HEK293 (cell line): ENCODE data around the gene YAE1.
A peak's percentile ranks its signal among the peaks of the same experiment; 100 is the strongest.

Experiments
- CTCF ChIA-PET: fragments of 350-600 bp; formaldehyde crosslinking; extraction: SDS; loops from one replicate; lab custom pipeline; 2021; ENCODE audit warnings: antibody characterized with exemption; lab: Yijun Ruan, JAX
- POLR2A ChIA-PET: fragments of 300-600 bp; formaldehyde crosslinking; extraction: SDS; loops from one replicate; lab custom pipeline; 2020; ENCODE audit warnings: antibody characterized with exemption, inconsistent platforms; lab: Yijun Ruan, JAX
- H3K27ac ChIP-seq: fragments of 200-500 bp; sonication (Bioruptor generic); 2 replicates; pipeline ENCODE4 v1.5.1; 2014; ENCODE audit warnings: low read depth, low read length, control low read depth, inconsistent platforms; ENCODE audit errors: extremely low read depth
- H3K36me3 ChIP-seq, 2 experiments: fragments of 200-500 bp in 1 of 2; sonication (Bioruptor generic) in 1 of 2; 1 replicate in 1 of 2; 2 replicates in 1 of 2; pipeline ENCODE4 v1.5.1; 2014 to 2017; ENCODE audit warnings: inconsistent platforms in 2 of 2, low read length in 2 of 2; ENCODE audit not compliant: control insufficient read depth in 2 of 2, insufficient read depth in 1 of 2
- H3K4me1 ChIP-seq: fragments of 200-500 bp; sonication (Bioruptor generic); 2 replicates; pipeline ENCODE4 v1.5.1; 2014; ENCODE audit warnings: mild to moderate bottlenecking, low read length, inconsistent platforms; ENCODE audit not compliant: control insufficient read depth, insufficient read depth
- H3K4me3 ChIP-seq: 2 replicates; pipeline ENCODE4 v1.5.1; 2011; ENCODE audit warnings: low read depth, mild to moderate bottlenecking, control low read depth, low read length, moderate library complexity
- H3K9me3 ChIP-seq: fragments of 200-500 bp; sonication (Bioruptor generic); 2 replicates; pipeline ENCODE4 v1.5.1; 2014; ENCODE audit warnings: low read depth, low read length, inconsistent platforms; ENCODE audit not compliant: control insufficient read depth, insufficient read depth
- BCL11A ChIP-seq: fragments of 450-650 bp; formaldehyde crosslinking; IDR thresholded peaks from 2 replicates; pipeline ENCODE4 v1.5.1; 2016; ENCODE audit warnings: low read depth, missing biosample characterization, missing genetic modification characterization
- FEZF1 ChIP-seq: fragments of 450-650 bp; formaldehyde crosslinking; IDR thresholded peaks from 2 replicates; pipeline ENCODE4 v1.5.1; 2016; ENCODE audit warnings: missing biosample characterization, missing genetic modification characterization
- GLI4 ChIP-seq: fragments of 450-650 bp; formaldehyde crosslinking; IDR thresholded peaks from 2 replicates; pipeline ENCODE4 v1.5.1; 2016; ENCODE audit warnings: missing biosample characterization, missing genetic modification characterization
- IKZF3 ChIP-seq: fragments of 450-650 bp; IDR thresholded peaks from 2 replicates; pipeline ENCODE4 v1.5.0; 2018; ENCODE audit warnings: missing biosample characterization, mild to moderate bottlenecking, missing genetic modification characterization, moderate library complexity
- PRDM1 ChIP-seq: fragments of 450-650 bp; formaldehyde crosslinking; IDR thresholded peaks from 2 replicates; pipeline ENCODE4; 2016; ENCODE audit warnings: missing biosample characterization, missing genetic modification characterization
- SCRT2 ChIP-seq: fragments of 450-650 bp; formaldehyde crosslinking; IDR thresholded peaks from 2 replicates; pipeline ENCODE4 v1.5.1; 2016; ENCODE audit warnings: missing biosample characterization, missing genetic modification characterization
- SETDB1 ChIP-seq: IDR thresholded peaks from one replicate; pipeline ENCODE4 v1.6.1; 2017; ENCODE audit warnings: mild to moderate bottlenecking, low read length, moderate library complexity, mixed read lengths; ENCODE audit not compliant: insufficient read length
- ZBTB7A ChIP-seq: fragments of 450-650 bp; formaldehyde crosslinking; IDR thresholded peaks from 2 replicates; pipeline ENCODE4 v1.5.1; 2016; ENCODE audit warnings: low read depth, missing biosample characterization, missing genetic modification characterization
- ZBTB8A ChIP-seq: fragments of 450-650 bp; formaldehyde crosslinking; IDR thresholded peaks from 2 replicates; pipeline ENCODE4 v1.5.1; 2016; ENCODE audit warnings: missing biosample characterization, missing genetic modification characterization
- ZNF148 ChIP-seq: fragments of 450-650 bp; formaldehyde crosslinking; IDR thresholded peaks from 2 replicates; pipeline ENCODE4 v1.5.0; 2017; ENCODE audit warnings: missing biosample characterization, missing genetic modification characterization, borderline replicate concordance
- ZNF155 ChIP-seq: fragments of 450-650 bp; formaldehyde crosslinking; IDR thresholded peaks from 2 replicates; pipeline ENCODE4 v1.5.1; 2016; ENCODE audit warnings: missing biosample characterization, missing genetic modification characterization
- ZNF175 ChIP-seq: fragments of 450-650 bp; formaldehyde crosslinking; IDR thresholded peaks from 2 replicates; pipeline ENCODE4 v1.5.1; 2016; ENCODE audit warnings: missing biosample characterization, missing genetic modification characterization
- ZNF24 ChIP-seq: fragments of 450-650 bp; formaldehyde crosslinking; IDR thresholded peaks from 2 replicates; pipeline ENCODE4 v1.5.1; 2016; ENCODE audit warnings: missing biosample characterization, missing genetic modification characterization
- ZNF266 ChIP-seq: fragments of 450-650 bp; formaldehyde crosslinking; IDR thresholded peaks from 2 replicates; pipeline ENCODE4 v1.5.1; 2016; ENCODE audit warnings: missing biosample characterization, missing genetic modification characterization, low read depth
- ZNF521 ChIP-seq: fragments of 450-650 bp; formaldehyde crosslinking; IDR thresholded peaks from 2 replicates; pipeline ENCODE4 v1.5.1; 2017; ENCODE audit warnings: missing biosample characterization, mild to moderate bottlenecking, missing genetic modification characterization
- ZNF658 ChIP-seq: fragments of 450-650 bp; formaldehyde crosslinking; IDR thresholded peaks from 2 replicates; pipeline ENCODE4; 2016; ENCODE audit warnings: missing biosample characterization, missing genetic modification characterization
- ZNF660 ChIP-seq: fragments of 450-650 bp; IDR thresholded peaks from 2 replicates; pipeline ENCODE4 v1.5.1; 2018; ENCODE audit warnings: missing biosample characterization, mild to moderate bottlenecking, missing genetic modification characterization
- ZNF664 ChIP-seq: fragments of 450-650 bp; formaldehyde crosslinking; IDR thresholded peaks from 2 replicates; pipeline ENCODE4 v1.5.1; 2016; ENCODE audit warnings: missing biosample characterization, missing genetic modification characterization
- ZNF692 ChIP-seq: fragments of 450-650 bp; formaldehyde crosslinking; IDR thresholded peaks from 2 replicates; pipeline ENCODE4 v1.5.1; 2016; ENCODE audit warnings: missing biosample characterization, missing genetic modification characterization
- ZXDB ChIP-seq: fragments of 450-650 bp; formaldehyde crosslinking; IDR thresholded peaks from 2 replicates; pipeline ENCODE4 v1.5.1; 2016; ENCODE audit warnings: missing biosample characterization, missing genetic modification characterization
- TF ChIP-seq, protein P1 (sequence below): fragments of 450-650 bp; formaldehyde crosslinking; IDR thresholded peaks from 2 replicates; pipeline ENCODE4 v1.5.1; 2016; ENCODE audit warnings: missing biosample characterization, missing genetic modification characterization
- TF ChIP-seq, protein P2 (sequence below): fragments of 450-650 bp; formaldehyde crosslinking; IDR thresholded peaks from 2 replicates; pipeline ENCODE4 v1.5.1; 2016; ENCODE audit warnings: missing biosample characterization, missing genetic modification characterization
- TF ChIP-seq, protein P3 (sequence below): fragments of 450-650 bp; formaldehyde crosslinking; IDR thresholded peaks from 2 replicates; pipeline ENCODE4 v1.5.1; 2017; ENCODE audit warnings: missing biosample characterization, missing genetic modification characterization
- TF ChIP-seq, protein P4 (sequence below): fragments of 450-650 bp; formaldehyde crosslinking; IDR thresholded peaks from 2 replicates; pipeline ENCODE4 v1.5.1; 2017; ENCODE audit warnings: missing biosample characterization, missing genetic modification characterization

Gene YAE1

DNA sequence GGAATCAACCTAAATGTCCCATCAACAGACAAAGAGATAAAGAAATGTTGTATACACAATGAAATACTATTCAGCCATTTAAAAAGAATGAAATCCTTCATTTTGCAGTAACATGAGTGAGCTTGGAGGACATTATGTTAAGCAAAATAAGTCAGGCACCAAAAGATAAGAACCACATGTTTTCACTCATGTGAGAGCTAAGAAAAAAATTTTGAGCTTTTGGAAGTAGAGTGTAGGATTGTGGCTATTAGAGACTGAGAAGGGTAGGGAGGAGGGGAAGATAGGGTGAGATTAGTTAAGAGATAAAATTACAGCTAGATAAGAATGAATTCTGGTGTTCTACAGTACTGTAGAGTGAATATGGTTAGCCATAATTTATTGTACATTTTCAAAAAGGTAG is 8.3 kb upstream of the YAE1 start:
- H3K4me1 ChIP-seq = 0 out of 2 replicates have a peak, but pooled peaks cover 2% of the 10 kb centered on the region
- H3K9me3 ChIP-seq = no peaks in the 10 kb centered on the region
- POLR2A ChIA-PET = no interaction called here
- no peaks in the 10 kb centered on the region for H3K36me3 ChIP-seq
- TF ChIP-seq ZNF148 (tag by site-specific recombination) = no peak
- no peak for TF ChIP-seq ZNF24 (tag by site-specific recombination)
- TF ChIP-seq ZNF521 (tag by site-specific recombination) = no peak
- no peak for TF ChIP-seq ZNF175
- TF ChIP-seq ZNF155 (tag by site-specific recombination) = no peak
- TF ChIP-seq ZNF658 (tag by site-specific recombination) = no peak
- TF ChIP-seq SETDB1 = no peak
- TF ChIP-seq BCL11A = no peak
- TF ChIP-seq IKZF3 (tag by site-specific recombination) = no peak
- TF ChIP-seq, protein P1, sequence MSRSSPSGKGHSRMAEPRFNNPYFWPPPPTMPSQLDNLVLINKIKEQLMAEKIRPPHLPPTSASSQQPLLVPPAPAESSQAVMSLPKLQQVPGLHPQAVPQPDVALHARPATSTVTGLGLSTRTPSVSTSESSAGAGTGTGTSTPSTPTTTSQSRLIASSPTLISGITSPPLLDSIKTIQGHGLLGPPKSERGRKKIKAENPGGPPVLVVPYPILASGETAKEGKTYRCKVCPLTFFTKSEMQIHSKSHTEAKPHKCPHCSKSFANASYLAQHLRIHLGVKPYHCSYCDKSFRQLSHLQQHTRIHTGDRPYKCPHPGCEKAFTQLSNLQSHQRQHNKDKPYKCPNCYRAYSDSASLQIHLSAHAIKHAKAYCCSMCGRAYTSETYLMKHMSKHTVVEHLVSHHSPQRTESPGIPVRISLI (tag by site-specific recombination) = no peak
- no peak for TF ChIP-seq ZBTB7A (tag by site-specific recombination)
- TF ChIP-seq, protein P2, sequence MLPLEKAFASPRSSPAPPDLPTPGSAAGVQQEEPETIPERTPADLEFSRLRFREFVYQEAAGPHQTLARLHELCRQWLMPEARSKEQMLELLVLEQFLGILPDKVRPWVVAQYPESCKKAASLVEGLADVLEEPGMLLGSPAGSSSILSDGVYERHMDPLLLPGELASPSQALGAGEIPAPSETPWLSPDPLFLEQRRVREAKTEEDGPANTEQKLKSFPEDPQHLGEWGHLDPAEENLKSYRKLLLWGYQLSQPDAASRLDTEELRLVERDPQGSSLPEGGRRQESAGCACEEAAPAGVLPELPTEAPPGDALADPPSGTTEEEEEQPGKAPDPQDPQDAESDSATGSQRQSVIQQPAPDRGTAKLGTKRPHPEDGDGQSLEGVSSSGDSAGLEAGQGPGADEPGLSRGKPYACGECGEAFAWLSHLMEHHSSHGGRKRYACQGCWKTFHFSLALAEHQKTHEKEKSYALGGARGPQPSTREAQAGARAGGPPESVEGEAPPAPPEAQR = no peak
- no peak for TF ChIP-seq ZNF266 (tag by site-specific recombination)
- TF ChIP-seq, protein P3, sequence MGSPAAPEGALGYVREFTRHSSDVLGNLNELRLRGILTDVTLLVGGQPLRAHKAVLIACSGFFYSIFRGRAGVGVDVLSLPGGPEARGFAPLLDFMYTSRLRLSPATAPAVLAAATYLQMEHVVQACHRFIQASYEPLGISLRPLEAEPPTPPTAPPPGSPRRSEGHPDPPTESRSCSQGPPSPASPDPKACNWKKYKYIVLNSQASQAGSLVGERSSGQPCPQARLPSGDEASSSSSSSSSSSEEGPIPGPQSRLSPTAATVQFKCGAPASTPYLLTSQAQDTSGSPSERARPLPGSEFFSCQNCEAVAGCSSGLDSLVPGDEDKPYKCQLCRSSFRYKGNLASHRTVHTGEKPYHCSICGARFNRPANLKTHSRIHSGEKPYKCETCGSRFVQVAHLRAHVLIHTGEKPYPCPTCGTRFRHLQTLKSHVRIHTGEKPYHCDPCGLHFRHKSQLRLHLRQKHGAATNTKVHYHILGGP (tag by site-specific recombination) = no peak
- TF ChIP-seq ZNF692 (tag by site-specific recombination) = no peak
- no peak for TF ChIP-seq GLI4 (tag by site-specific recombination)
- no peak for TF ChIP-seq ZBTB8A (tag by site-specific recombination)
- TF ChIP-seq ZNF664 (tag by site-specific recombination) = no peak
- TF ChIP-seq SCRT2 (tag by site-specific recombination) = no peak
- TF ChIP-seq, all 188 proteins: peak for 0
- CTCF ChIA-PET = no interaction called here
- H3K27ac ChIP-seq = no peak overlapping the region
- no peak overlapping the region for H3K4me3 ChIP-seq

DNA sequence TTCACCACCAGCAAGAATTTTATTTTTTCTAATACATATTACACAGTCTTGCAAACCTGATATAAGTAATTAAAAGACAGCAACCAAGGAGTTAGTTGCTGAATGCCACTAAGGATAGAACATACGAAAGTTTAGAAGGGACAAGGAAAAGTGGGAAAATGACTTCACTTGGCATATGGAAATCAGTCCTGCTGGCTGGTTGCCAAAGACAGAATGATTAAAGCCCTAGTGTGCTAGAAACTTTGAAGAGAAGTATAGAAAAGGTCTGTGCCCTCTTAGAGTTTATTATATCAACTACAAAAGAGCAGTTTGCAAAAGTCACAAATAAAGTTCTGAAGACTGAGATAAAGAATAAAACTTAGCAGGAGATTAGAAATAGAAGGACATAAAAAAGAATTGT is 5.8 kb upstream of the YAE1 start:
- no peak overlapping the region for H3K4me3 ChIP-seq
- no peaks in the 10 kb centered on the region for H3K36me3 ChIP-seq
- H3K4me1 ChIP-seq = 0 out of 2 replicates have a peak, but pooled peaks cover 2% of the 10 kb centered on the region
- ChIA-PET POLR2A (no interaction called here), CTCF (no interaction called here)
- no peak overlapping the region for H3K27ac ChIP-seq
- no peaks in the 10 kb centered on the region for H3K9me3 ChIP-seq
- TF ChIP-seq PRDM1 (tag by site-specific recombination) = 0 out of 2 replicates have a peak, but pooled peaks have one; percentile 13
- no peak for TF ChIP-seq ZXDB (tag by site-specific recombination)
- TF ChIP-seq, protein P4, sequence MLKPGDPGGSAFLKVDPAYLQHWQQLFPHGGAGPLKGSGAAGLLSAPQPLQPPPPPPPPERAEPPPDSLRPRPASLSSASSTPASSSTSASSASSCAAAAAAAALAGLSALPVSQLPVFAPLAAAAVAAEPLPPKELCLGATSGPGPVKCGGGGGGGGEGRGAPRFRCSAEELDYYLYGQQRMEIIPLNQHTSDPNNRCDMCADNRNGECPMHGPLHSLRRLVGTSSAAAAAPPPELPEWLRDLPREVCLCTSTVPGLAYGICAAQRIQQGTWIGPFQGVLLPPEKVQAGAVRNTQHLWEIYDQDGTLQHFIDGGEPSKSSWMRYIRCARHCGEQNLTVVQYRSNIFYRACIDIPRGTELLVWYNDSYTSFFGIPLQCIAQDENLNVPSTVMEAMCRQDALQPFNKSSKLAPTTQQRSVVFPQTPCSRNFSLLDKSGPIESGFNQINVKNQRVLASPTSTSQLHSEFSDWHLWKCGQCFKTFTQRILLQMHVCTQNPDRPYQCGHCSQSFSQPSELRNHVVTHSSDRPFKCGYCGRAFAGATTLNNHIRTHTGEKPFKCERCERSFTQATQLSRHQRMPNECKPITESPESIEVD (tag by site-specific recombination) = 0 out of 2 replicates have a peak, but pooled peaks have one; percentile 23
- TF ChIP-seq FEZF1 (tag by site-specific recombination) = peak; percentile 15; the same call in 1 of the 2 replicates
- TF ChIP-seq ZNF660 = peak; percentile 66; the same call in 1 of the 2 replicates
